ENCODE data around the gene HIBCH. TPM values are rescaled to one million over a fixed set of nuclear protein-coding genes. Genes with fewer than 3 reads are reported as not detected.

HIBCH gene
- total and polyA plus RNA-seq, 2 of the 13 experiments (the other 11 are each of a cell fraction or from before 2014, with no cell fraction given), result 18.8 to 49.5 TPM

GRCh38 chr2:190319555-190320498 is at the start of gene HIBCH (continued):
- TF ChIP-seq MYPOP (CRISPR knock-in tag; IDR thresholded peaks at IDR 0.05) (peak; percentile 94), TARDBP (CRISPR knock-in tag; IDR thresholded peaks at IDR 0.05) (peak; percentile 96; the same call in 1 of the 2 replicates), ZNF629 (CRISPR knock-in tag; conservative IDR thresholded peaks at IDR 0.05) (no peak), TRIM22 (IDR thresholded peaks at IDR 0.05) (no peak), HES4 (CRISPR knock-in tag; IDR thresholded peaks at IDR 0.05; ENCODE audit: borderline replicate concordance) (peak; percentile 93), ZBTB33 (CRISPR knock-in tag; IDR thresholded peaks at IDR 0.05) (peak; percentile 63), KLF16 (CRISPR knock-in tag; IDR thresholded peaks at IDR 0.05) (peak in 1 of 2 experiments; percentile 99; a peak in 2 of 4 replicates), ZBTB34 (CRISPR knock-in tag; IDR thresholded peaks at IDR 0.05) (peak; percentile 62), PREB (CRISPR knock-in tag; IDR thresholded peaks at IDR 0.05) (no peak), ZNF747 (CRISPR knock-in tag; IDR thresholded peaks at IDR 0.05; ENCODE audit: borderline replicate concordance) (peak; percentile 98), CEBPZ (IDR thresholded peaks at IDR 0.05; ENCODE audit: low read length) (no peak), ZNF7 (CRISPR knock-in tag; IDR thresholded peaks at IDR 0.05) (no peak), ZBTB38 (CRISPR knock-in tag; IDR thresholded peaks at IDR 0.05) (peak; percentile 92), ZNF138 (CRISPR knock-in tag; IDR thresholded peaks at IDR 0.05; ENCODE audit: low read depth) (peak; percentile 51; the same call in 1 of the 2 replicates), ZNF567 (CRISPR knock-in tag; IDR thresholded peaks at IDR 0.05; ENCODE audit: borderline replicate concordance) (no peak), ZNF264 (CRISPR knock-in tag; IDR thresholded peaks at IDR 0.05) (peak; percentile 47; the same call in 1 of the 2 replicates), ZNF674 (CRISPR knock-in tag; IDR thresholded peaks at IDR 0.05; ENCODE audit: low read depth) (no peak)
